ENCODE data around the gene ARID4B.

DNA sequence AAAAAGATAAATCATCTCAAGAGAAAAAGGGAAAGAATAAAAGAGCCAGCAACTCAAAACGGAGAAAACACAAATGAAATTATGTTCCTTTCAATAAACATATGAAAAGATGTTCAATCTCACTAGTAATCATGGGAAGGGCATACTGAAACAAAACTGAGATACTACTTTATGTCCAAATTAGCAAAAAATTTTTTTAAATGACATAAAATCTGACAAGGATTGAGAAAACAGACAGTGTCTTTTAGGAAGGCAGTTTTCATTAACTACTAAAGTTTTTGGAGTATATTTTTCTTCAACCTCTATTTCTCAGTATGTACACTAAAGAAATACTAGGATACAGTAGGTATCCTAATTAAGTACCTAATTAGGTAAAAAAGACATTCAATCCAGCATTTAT is 73.3 kb downstream of the ARID4B start:
- TF ChIP-seq, protein P1, sequence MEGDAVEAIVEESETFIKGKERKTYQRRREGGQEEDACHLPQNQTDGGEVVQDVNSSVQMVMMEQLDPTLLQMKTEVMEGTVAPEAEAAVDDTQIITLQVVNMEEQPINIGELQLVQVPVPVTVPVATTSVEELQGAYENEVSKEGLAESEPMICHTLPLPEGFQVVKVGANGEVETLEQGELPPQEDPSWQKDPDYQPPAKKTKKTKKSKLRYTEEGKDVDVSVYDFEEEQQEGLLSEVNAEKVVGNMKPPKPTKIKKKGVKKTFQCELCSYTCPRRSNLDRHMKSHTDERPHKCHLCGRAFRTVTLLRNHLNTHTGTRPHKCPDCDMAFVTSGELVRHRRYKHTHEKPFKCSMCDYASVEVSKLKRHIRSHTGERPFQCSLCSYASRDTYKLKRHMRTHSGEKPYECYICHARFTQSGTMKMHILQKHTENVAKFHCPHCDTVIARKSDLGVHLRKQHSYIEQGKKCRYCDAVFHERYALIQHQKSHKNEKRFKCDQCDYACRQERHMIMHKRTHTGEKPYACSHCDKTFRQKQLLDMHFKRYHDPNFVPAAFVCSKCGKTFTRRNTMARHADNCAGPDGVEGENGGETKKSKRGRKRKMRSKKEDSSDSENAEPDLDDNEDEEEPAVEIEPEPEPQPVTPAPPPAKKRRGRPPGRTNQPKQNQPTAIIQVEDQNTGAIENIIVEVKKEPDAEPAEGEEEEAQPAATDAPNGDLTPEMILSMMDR (IDR thresholded peaks at IDR 0.05), result no peak
- no peak for TF ChIP-seq POLR2A (IDR thresholded peaks at IDR 0.05)

All from heart left ventricle (tissue), 13 donors.